ENCODE measurements around the gene CSRP3.

CSRP3 gene

DNA sequence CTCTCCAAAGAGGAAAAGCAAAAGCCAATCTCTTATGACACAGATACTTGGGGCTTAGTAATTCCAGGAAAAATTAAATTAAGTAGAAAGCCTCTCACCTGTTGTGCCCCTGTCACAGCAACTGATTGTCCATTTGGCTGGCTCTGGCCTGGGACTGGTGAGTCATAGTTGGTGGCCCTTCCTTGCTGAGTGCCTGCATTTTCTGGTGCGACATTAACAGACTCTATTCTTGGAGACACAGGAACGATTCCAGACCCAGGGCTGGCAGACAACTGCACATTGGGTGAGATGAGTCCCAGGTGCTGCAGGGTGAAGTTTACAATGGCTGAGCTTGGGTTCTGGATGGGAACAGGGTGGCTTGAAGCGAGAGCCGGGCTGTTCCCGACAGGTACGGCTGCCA is 23.3 kb upstream of the CSRP3 start:
- DNase-seq: no peak

DNA sequence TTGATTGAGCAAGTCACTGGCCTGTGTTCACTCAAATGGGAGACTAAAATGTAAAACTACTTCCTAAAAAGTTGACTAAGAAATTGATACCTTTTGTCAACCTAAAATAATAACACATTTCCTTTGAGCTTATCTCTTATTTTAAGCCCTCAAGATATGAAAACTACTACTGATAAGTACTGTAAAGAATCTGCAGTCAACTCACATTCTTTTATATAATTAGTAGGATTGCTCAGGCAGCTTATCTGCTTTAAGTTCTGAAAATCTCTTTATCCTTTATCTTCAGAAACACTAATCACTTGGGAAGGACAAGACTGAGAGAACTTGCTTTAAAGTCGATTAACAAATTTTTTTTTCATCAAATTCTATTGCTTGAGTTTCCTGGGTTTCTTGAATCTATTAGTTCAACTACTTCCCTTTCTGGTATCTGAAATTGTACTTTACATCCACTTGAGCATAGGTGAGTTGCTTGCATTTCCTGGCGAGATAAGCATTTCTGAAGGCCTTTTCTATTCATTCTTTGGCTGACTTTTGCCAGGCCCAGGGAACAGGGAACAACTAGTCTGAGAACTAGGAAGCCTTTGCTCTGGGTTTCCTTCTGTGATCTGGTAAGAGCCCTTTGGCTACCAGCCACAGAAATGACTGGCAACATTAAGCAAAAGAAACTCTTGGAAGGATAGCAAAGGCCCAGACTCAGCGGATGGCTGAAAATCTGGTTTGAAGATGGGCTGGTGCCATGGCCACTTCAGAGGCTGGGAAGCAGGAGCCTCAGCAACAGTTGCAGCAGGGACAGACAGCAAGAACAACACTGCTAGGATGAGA is 19.3 kb upstream of the CSRP3 start:
- no peak for DNase-seq

DNA sequence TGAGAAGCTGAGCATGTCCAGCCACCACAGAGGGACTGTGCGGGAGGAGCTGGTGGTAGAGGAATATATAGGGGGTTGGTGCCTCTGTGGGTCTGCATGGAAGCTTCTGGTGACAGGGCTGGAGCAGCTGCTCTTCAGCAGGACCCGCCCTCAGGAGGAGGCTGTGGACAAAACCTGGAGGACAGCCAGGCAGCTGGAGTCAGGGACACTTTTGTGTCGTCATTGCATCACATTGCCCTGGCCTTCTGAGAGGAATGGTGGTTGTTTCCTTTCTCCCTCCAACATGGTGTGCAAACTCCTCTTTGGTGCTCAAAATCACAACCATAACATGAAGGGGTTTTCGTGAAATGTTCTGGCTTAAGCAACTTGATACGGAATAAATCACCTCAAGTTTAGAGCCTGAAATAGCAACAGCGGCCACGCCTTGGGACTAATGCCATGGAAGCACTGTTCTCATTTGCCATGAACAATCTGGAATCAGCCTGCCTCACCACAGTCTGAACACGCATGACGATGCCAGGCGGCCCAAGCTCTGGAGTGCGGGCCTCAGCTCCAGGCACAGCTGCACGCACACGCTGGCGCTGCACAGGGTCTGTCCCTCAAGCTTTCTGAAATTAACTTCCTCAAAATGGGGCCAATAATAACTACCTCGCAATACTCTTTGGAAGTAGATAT is 17.1 kb upstream of the CSRP3 start:
- no peak for DNase-seq

DNA sequence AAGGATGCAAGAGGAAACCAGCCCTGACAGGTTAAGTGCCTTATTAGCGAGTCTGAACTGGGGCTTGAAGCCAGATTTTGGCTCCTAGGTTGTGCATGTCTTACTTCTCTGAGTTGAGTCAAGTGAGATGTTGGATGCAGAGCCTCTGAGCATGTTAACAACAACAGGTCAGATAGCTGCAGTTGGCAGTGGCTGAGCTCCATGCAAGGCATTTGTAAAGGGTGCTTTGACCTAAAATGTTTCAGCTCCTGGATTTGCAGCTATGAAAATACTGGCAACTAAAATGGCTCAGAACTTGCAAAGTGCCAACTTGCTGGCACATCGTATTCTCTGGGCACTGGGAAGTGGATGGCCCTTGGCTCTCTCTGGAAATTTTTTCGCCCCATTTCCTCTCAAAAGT is 16.4 kb upstream of the CSRP3 start:
- no peak for DNase-seq

DNA sequence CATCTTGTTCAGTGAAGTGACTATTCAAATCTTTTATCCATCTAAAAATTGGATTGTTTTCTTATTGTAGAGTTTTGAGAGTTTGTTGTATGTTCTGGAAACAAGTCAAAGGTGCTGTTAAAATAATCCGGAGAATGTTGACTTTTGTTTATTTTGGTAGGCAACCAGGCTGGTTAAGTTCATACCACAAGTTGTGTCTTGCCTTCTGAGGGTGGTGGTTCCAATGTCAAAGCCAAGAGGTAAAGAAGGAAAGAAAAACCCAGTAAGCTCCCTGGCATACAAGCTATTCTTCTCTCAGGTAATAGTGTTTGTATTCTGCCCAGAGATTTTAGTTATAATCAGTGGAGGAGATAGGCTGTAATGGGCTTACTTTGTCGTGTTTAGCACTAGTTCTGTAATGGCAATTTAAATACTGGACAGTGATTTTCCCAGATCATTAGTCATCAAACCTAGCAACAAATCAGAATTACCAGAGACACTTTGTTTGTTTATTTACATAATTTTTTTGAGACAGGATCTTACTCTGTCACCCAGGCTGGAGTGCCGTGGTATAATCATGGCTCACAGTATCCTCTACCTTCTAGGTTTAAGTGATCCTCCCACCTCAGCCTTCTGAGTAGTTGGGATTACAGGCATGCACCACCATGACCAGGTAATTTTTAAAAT is 15.1 kb upstream of the CSRP3 start:
- DNase-seq: no peak

DNA sequence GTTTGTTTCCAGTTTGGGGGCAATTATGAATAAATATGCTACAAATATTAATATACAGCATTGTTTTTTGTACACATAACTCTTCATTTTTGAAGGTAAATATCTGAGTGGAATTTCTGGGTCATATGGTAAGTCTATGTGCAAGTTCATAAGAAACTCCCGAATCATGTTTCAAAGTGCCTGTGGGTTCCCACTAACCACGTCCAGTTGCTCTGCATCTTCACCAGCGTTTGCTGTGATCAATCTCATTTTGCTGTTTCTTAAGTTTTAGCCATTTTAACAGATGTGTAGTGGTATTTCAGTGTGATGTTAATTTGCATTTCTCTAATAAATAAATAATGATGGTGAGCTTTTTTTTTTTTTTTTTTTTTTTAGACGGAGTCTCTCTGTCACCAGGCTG is 14.2 kb upstream of the CSRP3 start:
- DNase-seq: peak in 1 of 2 experiments; percentile 38

DNA sequence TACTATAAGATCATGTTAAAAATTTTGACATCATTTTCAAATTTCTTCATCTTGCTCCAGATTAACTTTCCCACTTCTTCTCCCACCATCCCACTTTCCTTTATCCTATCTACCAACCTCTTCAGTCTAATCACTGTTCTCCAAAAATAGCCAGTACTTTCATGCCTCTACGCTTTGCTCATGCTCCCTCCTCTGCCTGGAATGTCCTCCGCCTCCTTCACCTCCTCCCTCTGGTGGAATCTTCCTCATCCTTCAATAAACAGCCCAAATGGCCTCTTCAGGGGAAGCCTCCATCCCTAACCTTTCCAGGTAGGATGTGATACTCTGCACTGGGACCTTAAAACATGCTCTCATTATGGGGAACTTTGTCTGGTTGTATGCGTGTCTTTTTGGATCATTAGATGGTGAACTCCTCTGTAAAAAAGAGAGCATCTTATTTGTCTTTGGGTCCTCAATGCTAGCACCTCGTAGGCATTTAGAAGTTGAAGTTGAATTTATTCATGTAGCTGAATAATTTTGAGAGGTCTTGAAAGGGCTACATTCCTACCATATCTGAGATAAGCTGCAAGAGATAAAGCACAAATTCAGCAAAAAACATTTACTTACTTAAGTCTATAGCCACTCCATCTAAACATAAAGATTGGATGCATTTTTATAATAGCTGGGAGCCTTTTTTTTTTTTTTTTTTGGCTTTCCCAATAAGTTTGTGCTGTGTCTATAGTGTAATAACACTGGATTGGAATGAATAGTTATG is 8.0 kb upstream of the CSRP3 start:
- DNase-seq: no peak

DNA sequence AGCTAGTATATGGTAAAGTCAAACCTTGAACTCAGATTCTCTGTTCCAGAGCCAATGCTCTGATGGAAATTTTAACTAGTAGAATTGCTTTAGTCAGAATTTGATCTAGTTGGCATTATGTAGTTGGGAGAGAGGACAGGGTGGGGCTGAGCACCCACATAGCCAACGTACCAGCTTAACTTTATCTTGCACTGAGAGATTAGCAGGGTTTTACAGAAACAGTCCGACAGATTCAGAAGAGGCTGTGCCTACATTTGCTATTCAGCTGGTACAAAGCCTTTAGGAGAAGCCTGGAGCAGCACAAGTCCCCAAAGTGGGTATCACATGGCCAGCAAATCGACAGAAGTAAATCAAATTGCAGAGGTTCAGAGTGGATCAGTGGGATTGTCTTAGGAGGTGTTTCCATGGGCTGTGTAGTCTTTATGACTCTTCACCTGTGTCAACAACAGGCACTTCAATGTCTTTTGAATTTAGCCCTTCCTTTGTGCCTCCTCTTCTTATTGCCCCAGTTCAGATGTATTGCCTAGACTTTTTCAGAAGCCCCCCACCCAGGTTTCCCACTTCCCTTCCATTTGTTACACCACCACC is 7.3 kb upstream of the CSRP3 start:
- no peak for DNase-seq

DNA sequence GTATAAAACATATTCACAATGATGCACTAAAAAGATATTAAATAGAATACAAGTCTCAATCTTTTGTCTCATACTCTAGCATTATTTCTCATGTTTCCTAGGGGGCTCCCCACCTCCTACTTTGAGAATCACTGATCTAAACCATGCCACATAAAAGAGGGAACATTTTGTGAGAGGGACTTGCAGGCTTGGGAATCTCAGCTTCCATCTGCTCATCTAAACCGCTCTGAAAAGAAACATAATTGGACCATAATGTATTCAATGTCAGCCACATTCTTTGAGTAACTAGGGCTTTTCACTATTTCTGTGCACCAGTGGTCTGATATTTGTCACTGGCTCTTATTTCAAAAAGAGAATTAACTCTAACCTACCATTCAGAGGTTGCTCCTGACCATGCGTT is 6.4 kb upstream of the CSRP3 start:
- no peak for DNase-seq

DNA sequence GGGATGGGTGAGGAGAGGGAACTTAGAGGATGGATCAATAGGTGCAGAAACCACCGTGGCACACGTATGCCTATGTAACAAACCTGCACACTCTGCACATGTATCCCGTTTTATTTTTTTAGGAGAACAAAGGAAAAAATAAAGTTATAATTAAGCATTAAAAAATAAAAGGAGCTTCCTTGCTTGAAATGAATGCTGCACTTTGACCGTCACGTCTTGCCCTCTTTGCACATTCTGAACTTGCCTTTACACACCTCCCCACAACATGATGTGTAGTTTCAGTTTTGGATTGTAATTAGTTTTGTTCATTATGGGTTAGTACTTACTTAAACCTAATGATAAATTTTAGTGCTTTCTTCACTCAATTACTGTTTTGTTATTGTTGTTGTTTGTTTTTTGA is 3.1 kb upstream of the CSRP3 start:
- DNase-seq: no peak

DNA sequence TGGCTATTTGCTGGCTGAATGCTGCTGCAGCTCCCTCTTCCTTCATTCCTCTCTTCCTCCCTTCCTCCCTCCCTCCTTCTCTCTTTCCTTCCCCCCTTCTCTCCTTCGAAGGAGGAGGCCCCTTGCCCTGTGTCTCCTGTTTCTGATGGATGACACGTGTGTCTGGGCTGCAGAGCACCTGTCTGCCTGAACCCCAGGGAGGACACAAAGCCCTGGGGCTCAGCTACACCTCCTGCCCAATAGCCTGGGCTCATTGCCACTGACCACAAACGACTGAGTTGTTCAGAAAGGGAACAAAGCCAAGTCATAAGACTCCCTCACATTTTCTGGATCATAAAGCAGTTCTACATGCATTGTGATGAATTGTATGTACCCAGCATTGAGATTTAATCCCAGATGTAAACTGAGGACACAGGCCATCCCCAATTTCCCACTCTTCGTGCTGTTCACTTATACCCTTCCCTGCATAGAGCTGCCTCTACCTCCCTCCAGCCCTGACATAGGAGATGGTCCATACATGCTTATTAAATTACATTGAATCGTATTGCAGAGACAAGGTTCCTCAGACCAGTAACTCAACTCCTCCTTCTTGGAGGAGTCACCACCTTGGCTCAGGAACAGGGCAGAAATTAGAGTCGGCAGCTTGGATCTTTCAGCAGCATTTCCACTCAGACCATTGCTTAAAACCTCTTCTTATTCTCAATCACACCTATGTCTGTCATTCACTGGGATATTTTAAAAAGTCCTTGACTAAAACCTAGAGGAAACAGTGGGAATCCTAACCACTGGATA is 1.2 kb downstream of the CSRP3 start:
- peak; percentile 70 to 72 for DNase-seq

DNA sequence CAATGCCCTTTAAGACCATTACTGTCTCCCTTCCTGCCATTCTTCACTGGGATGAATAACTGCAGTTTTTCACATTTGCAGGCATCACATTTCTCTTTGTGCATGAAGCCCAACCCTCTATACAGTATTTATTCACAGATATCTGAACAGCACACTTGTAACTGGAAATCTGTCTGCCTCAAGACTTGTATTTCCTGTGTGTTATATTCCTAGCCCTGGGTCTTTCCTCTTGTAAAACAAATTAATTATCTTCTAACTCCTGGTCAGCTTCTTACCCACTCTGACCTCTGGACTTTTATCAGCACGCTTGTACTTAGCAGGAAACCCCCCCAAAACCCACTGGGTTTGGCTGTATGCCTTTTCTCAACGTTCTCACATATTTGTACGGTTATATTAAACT is 2.0 kb downstream of the CSRP3 start:
- DNase-seq: no peak

DNA sequence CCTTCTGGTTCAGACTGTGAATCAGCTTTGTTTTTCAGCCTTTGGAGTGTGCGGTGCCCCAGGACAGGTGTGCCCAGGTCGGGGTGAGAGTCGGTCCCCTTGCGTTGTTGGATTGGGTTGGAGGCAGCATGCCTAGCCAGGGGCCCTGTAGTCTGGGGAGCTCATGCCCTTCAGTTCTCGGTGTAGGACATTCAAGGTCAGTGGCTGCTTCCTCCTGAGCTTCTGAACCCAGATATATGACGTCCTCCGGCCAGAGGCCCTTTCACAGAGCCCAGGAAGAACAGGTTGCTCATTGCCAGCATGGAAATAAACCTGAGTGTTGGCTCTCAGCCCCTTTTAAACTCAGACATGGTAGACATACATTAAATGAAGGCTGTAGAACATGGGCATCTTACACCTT is 2.7 kb downstream of the CSRP3 start:
- DNase-seq: no peak

DNA sequence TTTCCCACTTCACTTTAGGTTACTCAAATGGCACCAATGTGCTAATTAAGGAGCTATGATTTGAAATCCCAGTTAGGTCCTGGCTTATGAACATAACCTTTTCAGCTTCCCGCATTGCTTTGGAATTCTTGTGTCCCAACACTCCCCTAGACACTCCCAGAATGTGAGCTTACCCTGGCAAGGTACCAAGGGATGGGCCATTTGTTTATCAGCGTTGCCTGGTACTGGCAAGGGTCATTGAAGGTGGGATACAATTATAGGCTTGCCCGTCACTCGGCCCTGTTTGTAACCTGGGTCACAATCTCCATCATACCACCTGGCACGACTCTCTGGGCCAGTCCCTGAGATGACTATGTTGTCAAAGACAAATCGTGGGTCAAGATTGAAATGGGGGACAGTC is 5.4 kb downstream of the CSRP3 start:
- no peak for DNase-seq

DNA sequence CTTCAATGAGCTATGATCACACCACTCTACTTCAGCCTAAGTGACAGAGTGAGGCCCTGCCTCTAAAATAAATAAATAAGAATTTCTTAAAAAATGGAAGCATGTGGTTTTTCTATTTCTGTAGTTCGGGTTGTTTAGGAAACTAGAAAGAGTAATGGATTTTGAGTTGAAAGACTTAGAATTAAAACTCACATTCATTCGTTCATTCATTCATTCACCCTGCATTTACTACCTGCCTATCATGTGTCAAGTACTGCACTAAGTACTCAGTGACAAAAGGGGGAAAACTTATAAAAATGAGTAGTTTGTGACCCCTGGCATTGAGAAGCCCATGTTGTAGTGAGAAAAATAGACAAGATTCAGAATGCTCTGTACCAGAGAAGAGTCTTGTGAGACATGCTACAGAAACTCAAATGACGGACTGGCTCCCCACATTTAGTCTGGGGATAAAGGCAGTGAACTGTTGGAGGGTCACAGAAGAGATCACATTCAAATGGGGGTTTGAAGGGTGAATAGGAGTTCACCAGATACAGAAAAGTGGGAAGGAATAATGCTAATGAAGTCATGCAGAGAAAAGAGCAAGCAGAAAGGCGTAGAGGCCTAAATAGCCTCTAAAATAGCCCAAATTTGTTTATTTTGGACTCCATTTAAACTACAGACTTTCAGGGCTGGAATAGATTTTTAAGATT is 7.0 kb downstream of the CSRP3 start:
- no peak for DNase-seq

DNA sequence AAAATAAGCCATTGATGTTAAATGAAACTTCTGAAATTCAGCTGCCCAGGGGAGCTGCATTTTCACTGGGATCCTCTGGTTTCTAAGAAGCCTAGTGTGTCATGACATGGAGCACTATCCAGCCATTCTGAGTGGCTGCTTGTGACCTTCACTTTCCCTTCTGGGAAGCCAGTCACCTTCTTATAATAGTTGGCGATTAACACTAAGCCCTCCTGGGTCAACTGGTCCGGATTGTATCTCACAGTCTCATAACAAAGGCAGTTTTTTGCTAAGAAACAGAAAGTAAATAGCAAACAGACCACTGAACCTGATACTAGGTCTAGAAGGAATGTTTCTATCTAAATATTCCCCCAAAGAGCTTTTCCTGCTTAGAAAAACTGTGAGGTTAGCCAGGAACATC is 7.9 kb downstream of the CSRP3 start:
- DNase-seq: no peak

DNA sequence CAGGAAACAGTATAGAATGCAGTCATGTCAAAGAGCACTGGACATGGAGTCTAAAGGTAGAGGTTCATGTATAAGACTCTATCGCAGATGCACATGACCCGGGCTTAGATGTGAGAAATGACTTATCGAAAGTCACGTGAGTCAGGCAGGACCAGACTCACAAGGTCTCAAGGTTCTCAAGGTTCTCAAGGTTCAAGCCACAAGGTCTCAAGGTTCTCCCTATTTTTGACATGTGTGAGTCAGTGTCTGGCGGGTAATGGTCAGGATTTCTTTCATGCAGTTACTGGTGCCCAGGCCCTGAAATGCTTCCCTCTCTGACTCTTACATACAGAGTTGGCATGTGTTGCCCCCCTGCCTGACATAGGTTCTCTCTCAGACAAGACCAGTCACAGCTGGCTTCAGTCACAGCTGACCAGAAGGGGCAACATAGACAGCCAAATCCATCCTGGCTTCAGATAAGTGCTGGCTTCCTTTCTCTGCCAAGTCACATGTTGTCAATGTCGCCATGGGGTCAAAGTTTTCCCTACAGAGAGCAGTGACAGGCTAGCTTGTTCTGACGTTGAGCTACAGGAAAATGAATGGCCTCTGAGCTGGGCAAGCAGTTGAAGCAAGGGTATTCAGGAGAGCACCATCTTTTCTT is 10.1 kb downstream of the CSRP3 start:
- DNase-seq: no peak

DNA sequence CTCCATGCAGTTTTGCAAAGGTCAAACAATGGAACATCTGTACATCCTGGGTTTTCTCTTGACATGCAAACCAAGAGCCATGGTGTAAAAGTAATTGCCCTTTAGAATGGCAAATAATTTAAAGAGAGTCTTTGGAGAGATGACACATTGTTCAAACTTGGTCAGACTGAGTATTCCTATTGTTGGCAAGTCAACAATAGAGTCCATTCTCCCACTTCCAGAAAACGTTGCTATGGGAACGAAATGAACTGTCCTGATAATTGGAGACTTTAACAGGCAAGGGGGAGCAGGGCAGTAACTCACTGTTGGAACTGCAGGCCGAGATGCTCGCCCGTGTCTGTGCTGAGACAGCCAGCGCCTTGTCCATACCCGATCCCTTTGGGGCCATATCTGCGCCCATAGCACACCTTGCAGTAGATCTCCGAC is 13.9 kb downstream of the CSRP3 start:
- DNase-seq: no peak

DNA sequence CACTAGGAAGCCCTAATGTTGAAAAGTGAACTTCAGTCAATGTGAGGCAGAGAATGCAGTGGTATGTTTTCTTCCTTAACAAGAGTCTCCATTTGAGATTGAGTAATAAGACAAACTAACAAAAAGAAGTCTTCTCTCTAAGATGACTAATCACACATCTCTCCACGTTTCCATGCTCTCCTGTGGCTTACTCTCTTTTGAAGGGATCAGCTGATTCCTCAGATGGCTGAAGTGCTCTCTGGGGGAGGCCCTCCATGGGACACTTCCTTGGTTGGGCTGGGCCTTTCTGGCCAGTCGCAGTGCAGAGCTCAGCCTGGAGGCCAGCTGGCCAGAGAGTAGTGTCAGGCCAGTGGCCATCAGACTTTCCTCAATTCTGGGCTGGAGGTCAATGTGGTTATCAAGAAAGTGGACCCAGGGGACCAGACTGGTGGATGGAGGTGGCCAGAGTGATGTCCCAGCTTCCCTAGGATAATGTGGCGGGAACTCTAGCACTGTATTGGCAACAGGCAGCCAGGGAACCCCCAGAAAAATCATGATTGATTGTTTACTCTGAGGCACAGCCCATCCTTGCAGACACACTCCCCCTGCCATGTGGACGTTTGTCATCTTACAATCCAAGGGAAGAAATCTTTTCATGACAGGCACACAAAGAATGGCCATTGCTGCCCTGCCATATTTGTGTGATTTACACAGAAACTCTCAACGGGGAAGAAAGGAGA is 14.5 kb downstream of the CSRP3 start:
- DNase-seq: no peak

DNA sequence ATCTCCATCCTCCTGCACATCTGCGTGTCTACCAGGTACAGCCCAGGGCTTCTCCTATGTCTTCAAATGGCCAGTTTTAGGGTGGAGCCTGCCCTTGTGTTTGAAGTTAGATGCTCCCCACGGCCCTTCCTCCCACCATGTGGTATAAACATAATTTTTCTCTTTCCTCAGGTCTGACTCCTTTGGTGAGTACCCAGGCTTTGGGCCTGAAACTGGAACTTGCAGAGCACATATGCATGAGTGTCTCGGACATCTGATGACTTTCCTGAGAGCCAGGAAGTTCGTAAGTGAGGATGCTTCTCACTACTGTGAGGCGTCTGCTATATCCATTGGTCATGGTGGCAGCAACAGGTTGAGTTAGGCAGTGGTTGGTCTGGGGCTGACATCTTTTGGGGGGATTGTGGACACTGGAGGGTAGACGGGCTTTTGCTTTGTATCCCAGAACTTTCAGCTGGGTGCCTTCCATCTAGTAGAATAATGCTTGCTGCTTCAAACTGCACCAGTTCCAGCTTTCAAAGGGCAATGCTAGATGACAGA is 16.2 kb downstream of the CSRP3 start:
- no peak for DNase-seq
